Ovary (tissue), 3 donors: ENCODE results near the gene NFATC3.

Experiments used
- CTCF ChIP-seq, 3 donors: fragments of 450-650 bp in 2 of 3; fragments of 200-600 bp in 1 of 3; IDR thresholded peaks; one replicate each; pipeline versions ENCODE4 v1.5.1 to v1.8.0; 2016 to 2022; ENCODE audit warnings: antibody characterized with exemption in 3 of 3, mild to moderate bottlenecking in 1 of 3
- EP300 ChIP-seq: sonication (generic); formaldehyde crosslinking; IDR thresholded peaks from one replicate; pipeline ENCODE4 v1.6.1; 2017; ENCODE audit warnings: antibody characterized with exemption
- donor health status: DM: no; HTN: no; CAD: no.

- TF ChIP-seq EP300 (no peak), CTCF (IDR thresholded peaks at IDR 0.05) (no peak)
Observed at GRCh38 chr16:68259007-68259825, 174.0 kb downstream of the NFATC3 start.
